WTC11 (cell line): ENCODE measurements around the gene MEP1B. TPM values are rescaled to one million over a fixed set of nuclear protein-coding genes. Genes with fewer than 3 reads are reported as not detected.

ENCODE experiments used
- ATAC-seq: fragments of 200-7000 bp; cut with Tn5 transposase; 2 replicates; pipeline ENCODE4 v1.10.0; 2021; ENCODE audit warnings: mild to moderate bottlenecking, moderate library complexity
- CTCF ChIA-PET: fragments of 300-600 bp; sonication (Branson Sonifier 250); formaldehyde crosslinking; loops from one replicate; lab custom pipeline; 2021; ENCODE audit warnings: antibody characterized with exemption; lab: Charles Lee
- POLR2A ChIA-PET: fragments of 350-600 bp; sonication (Branson Sonifier 250); formaldehyde crosslinking; loops from one replicate; lab custom pipeline; 2021; ENCODE audit warnings: antibody characterized with exemption; lab: Charles Lee
- DNase-seq: peaks from one replicate; pipeline ENCODE4 v3.0.0; 2021; ENCODE audit warnings: low spot score
- H3K27ac Mint-ChIP-seq: 2 replicates; pipeline ENCODE4 v1.8.0; 2021; ENCODE audit warnings: mixed read lengths
- H3K27me3 Mint-ChIP-seq: 2 replicates; pipeline ENCODE4 v1.8.0; 2021; ENCODE audit warnings: low read depth, mild to moderate bottlenecking, moderate library complexity, mixed read lengths
- H3K36me3 Mint-ChIP-seq: 2 replicates; pipeline ENCODE4 v1.8.0; 2021; ENCODE audit warnings: mixed read lengths
- H3K4me1 Mint-ChIP-seq: 2 replicates; pipeline ENCODE4 v1.8.0; 2022; ENCODE audit warnings: mixed read lengths
- H3K4me3 Mint-ChIP-seq: 2 replicates; pipeline ENCODE4 v1.8.0; 2021; ENCODE audit warnings: mild to moderate bottlenecking, moderate library complexity, mixed read lengths
- H3K9me3 Mint-ChIP-seq: 2 replicates; pipeline ENCODE4 v1.8.0; 2021; ENCODE audit warnings: mixed read lengths
- ATF1 ChIP-seq: sonication (generic); formaldehyde crosslinking; IDR thresholded peaks from 2 replicates; pipeline ENCODE4 v1.8.1; 2023; ENCODE audit warnings: mild to moderate bottlenecking, moderate library complexity, missing genetic modification reagents
- CDX4 ChIP-seq: fragments of 250-450 bp; sonication (Bioruptor Pico); IDR thresholded peaks from 2 replicates; pipeline ENCODE4 v1.9.0; 2021; ENCODE audit warnings: moderate library complexity, mild to moderate bottlenecking, inconsistent platforms, borderline replicate concordance
- EMX1 ChIP-seq: fragments of 250-450 bp; sonication (Bioruptor Pico); IDR thresholded peaks from 2 replicates; pipeline ENCODE4 v1.8.0; 2021; ENCODE audit warnings: mild to moderate bottlenecking
- ESRRA ChIP-seq: sonication (generic); formaldehyde crosslinking; IDR thresholded peaks from 2 replicates; pipeline ENCODE4 v1.8.1; 2022; ENCODE audit warnings: mild to moderate bottlenecking, missing genetic modification reagents, borderline replicate concordance
- GRHL2 ChIP-seq: fragments of 250-450 bp; sonication (Bioruptor Pico); IDR thresholded peaks from 2 replicates; pipeline ENCODE4 v1.8.0; 2022; ENCODE audit warnings: mild to moderate bottlenecking, moderate library complexity; ENCODE audit not compliant: insufficient replicate concordance, severe bottlenecking
- IRF2 ChIP-seq: sonication (generic); formaldehyde crosslinking; IDR thresholded peaks from 2 replicates; pipeline ENCODE4 v1.8.0; 2022; ENCODE audit warnings: low read depth, missing genetic modification reagents, borderline replicate concordance
- NR1H2 ChIP-seq: sonication (generic); formaldehyde crosslinking; IDR thresholded peaks from 2 replicates; pipeline ENCODE4 v1.9.0; 2021; ENCODE audit warnings: mild to moderate bottlenecking, moderate library complexity, missing genetic modification reagents
- ZBTB21 ChIP-seq: sonication (generic); formaldehyde crosslinking; IDR thresholded peaks from 2 replicates; pipeline ENCODE4 v1.8.1; 2023; ENCODE audit warnings: mild to moderate bottlenecking, missing genetic modification reagents, borderline replicate concordance
- ZNF121 ChIP-seq: sonication (generic); formaldehyde crosslinking; IDR thresholded peaks from 2 replicates; pipeline ENCODE4 v1.8.0; 2023; ENCODE audit warnings: missing genetic modification reagents
- ZNF416 ChIP-seq: fragments of 250-450 bp; sonication (Bioruptor Pico); IDR thresholded peaks from 2 replicates; pipeline ENCODE4 v1.9.0; 2021; ENCODE audit warnings: mild to moderate bottlenecking, inconsistent platforms
- ZNF671 ChIP-seq: fragments of 250-450 bp; sonication (Bioruptor Pico); IDR thresholded peaks from 2 replicates; pipeline ENCODE4 v1.8.0; 2021; ENCODE audit warnings: mild to moderate bottlenecking
- total RNA-seq: library from RNA; stranded (reverse); gene quantifications from 3 replicates; pipeline ENCODE4 v1.2.3, GENCODE V29; 2021
- TF ChIP-seq, protein P1 (sequence below): fragments of 250-450 bp; sonication (Bioruptor Pico); IDR thresholded peaks from 2 replicates; pipeline ENCODE4 v1.9.0; 2021; ENCODE audit warnings: mild to moderate bottlenecking, borderline replicate concordance
- TF ChIP-seq, protein P2 (sequence below): sonication (generic); formaldehyde crosslinking; IDR thresholded peaks from 2 replicates; pipeline ENCODE4 v1.8.0; 2022; ENCODE audit warnings: mild to moderate bottlenecking, missing genetic modification reagents
- TF ChIP-seq, protein P3 (sequence below): sonication (generic); formaldehyde crosslinking; IDR thresholded peaks from 2 replicates; pipeline ENCODE4 v1.8.1; 2023; ENCODE audit warnings: mild to moderate bottlenecking, moderate library complexity, missing genetic modification reagents
- TF ChIP-seq, protein P4 (sequence below): sonication (generic); formaldehyde crosslinking; IDR thresholded peaks from 2 replicates; pipeline ENCODE4 v1.8.1; 2022; ENCODE audit warnings: low read depth, missing genetic modification reagents, borderline replicate concordance

The MEP1B gene
- total RNA-seq, 1 experiment from 2014 or later: not detected

DNA sequence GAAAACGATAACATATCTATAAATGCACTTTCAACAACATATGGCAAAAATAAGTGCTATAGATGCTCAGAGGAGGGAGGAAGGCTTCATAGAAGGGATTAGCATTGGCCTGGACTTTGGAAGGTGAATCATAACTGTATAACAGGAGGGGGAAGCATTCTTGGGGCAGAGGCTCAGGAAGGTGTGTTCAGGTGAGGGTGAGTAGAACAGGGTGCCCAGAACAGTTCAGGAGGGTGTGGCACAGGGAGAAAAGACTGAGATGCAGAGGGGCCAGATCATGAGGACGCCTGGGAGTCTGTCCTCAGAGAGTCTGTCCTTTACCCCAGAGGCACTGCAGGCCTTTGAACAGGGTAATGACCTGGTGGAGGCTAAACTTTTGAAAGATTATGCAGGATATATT is 29.3 kb upstream of the MEP1B start (continued):
- TF ChIP-seq, protein P1, sequence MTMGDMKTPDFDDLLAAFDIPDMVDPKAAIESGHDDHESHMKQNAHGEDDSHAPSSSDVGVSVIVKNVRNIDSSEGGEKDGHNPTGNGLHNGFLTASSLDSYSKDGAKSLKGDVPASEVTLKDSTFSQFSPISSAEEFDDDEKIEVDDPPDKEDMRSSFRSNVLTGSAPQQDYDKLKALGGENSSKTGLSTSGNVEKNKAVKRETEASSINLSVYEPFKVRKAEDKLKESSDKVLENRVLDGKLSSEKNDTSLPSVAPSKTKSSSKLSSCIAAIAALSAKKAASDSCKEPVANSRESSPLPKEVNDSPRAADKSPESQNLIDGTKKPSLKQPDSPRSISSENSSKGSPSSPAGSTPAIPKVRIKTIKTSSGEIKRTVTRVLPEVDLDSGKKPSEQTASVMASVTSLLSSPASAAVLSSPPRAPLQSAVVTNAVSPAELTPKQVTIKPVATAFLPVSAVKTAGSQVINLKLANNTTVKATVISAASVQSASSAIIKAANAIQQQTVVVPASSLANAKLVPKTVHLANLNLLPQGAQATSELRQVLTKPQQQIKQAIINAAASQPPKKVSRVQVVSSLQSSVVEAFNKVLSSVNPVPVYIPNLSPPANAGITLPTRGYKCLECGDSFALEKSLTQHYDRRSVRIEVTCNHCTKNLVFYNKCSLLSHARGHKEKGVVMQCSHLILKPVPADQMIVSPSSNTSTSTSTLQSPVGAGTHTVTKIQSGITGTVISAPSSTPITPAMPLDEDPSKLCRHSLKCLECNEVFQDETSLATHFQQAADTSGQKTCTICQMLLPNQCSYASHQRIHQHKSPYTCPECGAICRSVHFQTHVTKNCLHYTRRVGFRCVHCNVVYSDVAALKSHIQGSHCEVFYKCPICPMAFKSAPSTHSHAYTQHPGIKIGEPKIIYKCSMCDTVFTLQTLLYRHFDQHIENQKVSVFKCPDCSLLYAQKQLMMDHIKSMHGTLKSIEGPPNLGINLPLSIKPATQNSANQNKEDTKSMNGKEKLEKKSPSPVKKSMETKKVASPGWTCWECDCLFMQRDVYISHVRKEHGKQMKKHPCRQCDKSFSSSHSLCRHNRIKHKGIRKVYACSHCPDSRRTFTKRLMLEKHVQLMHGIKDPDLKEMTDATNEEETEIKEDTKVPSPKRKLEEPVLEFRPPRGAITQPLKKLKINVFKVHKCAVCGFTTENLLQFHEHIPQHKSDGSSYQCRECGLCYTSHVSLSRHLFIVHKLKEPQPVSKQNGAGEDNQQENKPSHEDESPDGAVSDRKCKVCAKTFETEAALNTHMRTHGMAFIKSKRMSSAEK (CRISPR knock-in tag): no peak
- TF ChIP-seq IRF2 (CRISPR knock-in tag) (no peak), ZNF671 (no peak)
- TF ChIP-seq, protein P2, sequence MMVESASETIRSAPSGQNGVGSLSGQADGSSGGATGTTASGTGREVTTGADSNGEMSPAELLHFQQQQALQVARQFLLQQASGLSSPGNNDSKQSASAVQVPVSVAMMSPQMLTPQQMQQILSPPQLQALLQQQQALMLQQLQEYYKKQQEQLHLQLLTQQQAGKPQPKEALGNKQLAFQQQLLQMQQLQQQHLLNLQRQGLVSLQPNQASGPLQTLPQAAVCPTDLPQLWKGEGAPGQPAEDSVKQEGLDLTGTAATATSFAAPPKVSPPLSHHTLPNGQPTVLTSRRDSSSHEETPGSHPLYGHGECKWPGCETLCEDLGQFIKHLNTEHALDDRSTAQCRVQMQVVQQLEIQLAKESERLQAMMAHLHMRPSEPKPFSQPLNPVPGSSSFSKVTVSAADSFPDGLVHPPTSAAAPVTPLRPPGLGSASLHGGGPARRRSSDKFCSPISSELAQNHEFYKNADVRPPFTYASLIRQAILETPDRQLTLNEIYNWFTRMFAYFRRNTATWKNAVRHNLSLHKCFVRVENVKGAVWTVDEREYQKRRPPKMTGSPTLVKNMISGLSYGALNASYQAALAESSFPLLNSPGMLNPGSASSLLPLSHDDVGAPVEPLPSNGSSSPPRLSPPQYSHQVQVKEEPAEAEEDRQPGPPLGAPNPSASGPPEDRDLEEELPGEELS: no peak
- TF ChIP-seq, protein P3, sequence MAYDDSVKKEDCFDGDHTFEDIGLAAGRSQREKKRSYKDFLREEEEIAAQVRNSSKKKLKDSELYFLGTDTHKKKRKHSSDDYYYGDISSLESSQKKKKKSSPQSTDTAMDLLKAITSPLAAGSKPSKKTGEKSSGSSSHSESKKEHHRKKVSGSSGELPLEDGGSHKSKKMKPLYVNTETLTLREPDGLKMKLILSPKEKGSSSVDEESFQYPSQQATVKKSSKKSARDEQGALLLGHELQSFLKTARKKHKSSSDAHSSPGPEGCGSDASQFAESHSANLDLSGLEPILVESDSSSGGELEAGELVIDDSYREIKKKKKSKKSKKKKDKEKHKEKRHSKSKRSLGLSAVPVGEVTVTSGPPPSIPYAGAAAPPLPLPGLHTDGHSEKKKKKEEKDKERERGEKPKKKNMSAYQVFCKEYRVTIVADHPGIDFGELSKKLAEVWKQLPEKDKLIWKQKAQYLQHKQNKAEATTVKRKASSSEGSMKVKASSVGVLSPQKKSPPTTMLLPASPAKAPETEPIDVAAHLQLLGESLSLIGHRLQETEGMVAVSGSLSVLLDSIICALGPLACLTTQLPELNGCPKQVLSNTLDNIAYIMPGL (CRISPR knock-in tag): no peak

GRCh38 chr18:32167980-32168730 is 21.7 kb upstream of the MEP1B start:
- POLR2A ChIA-PET: no interaction called here
- no peaks in the 10 kb centered on the region for H3K36me3 Mint-ChIP-seq
- no peaks in the 10 kb centered on the region for H3K4me1 Mint-ChIP-seq
- H3K4me3 Mint-ChIP-seq: no peak overlapping the region
- CTCF ChIA-PET: no interaction called here
- DNase-seq (no peak), ATAC-seq (no peak)
- no peaks in the 10 kb centered on the region for H3K27me3 Mint-ChIP-seq
- no peak for TF ChIP-seq CDX4 (CRISPR knock-in tag)
- no peak for TF ChIP-seq ATF1 (CRISPR knock-in tag)
- peaks cover 6% of the 10 kb centered on the region; the same call in 1 of the 2 replicates for H3K9me3 Mint-ChIP-seq
- H3K27ac Mint-ChIP-seq: no peak overlapping the region

GRCh38 chr18:32173654-32174053 is 16.2 kb upstream of the MEP1B start:
- Mint-ChIP-seq H3K4me3 (no peak overlapping the region), H3K27me3 (no peaks in the 10 kb centered on the region), H3K4me1 (no peaks in the 10 kb centered on the region), H3K9me3 (peaks cover 6% of the 10 kb centered on the region; the same call in 1 of the 2 replicates), H3K36me3 (no peaks in the 10 kb centered on the region), H3K27ac (no peak overlapping the region)
- no peak for TF ChIP-seq ESRRA (CRISPR knock-in tag)
- no peak for TF ChIP-seq ZNF121 (CRISPR knock-in tag)
- TF ChIP-seq NR1H2: no peak
- TF ChIP-seq ZBTB21 (CRISPR knock-in tag): no peak
- TF ChIP-seq ZNF416 (CRISPR knock-in tag): no peak
- TF ChIP-seq, protein P4, sequence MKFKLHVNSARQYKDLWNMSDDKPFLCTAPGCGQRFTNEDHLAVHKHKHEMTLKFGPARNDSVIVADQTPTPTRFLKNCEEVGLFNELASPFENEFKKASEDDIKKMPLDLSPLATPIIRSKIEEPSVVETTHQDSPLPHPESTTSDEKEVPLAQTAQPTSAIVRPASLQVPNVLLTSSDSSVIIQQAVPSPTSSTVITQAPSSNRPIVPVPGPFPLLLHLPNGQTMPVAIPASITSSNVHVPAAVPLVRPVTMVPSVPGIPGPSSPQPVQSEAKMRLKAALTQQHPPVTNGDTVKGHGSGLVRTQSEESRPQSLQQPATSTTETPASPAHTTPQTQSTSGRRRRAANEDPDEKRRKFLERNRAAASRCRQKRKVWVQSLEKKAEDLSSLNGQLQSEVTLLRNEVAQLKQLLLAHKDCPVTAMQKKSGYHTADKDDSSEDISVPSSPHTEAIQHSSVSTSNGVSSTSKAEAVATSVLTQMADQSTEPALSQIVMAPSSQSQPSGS (CRISPR knock-in tag): no peak
- TF ChIP-seq GRHL2 (CRISPR knock-in tag): no peak
- TF ChIP-seq EMX1: no peak
- POLR2A ChIA-PET: no interaction called here
- CTCF ChIA-PET: no interaction called here
- DNase-seq: no peak
- no peak for ATAC-seq
